Choroid plexus epithelial cell (primary cell): ENCODE results near the gene ZNF487.
"Not testable (repeated sequence)": the region's sequence is repeated elsewhere in the genome, so short reads cannot be mapped to it uniquely, and the experiment has no call there.

Source experiments
- DNase-seq: peaks from one replicate; pipeline ENCODE4 v3.0.0-alpha.2; 2010; ENCODE audit warnings: low read depth
- H3K4me3 ChIP-seq: 2 replicates; pipeline ENCODE4 v1.5.1; 2011; ENCODE audit warnings: low read depth, mild to moderate bottlenecking, control low read depth, low read length, moderate library complexity
- TF ChIP-seq, protein P1 (sequence below): conservative IDR thresholded peaks from 2 replicates; pipeline ENCODE4 v1.5.1; 2011; ENCODE audit warnings: low read depth, mild to moderate bottlenecking, control low read depth, inconsistent platforms, low read length, moderate library complexity

The ZNF487 gene

GRCh38 chr10:43440463-43441134, 3.7 kb downstream of the ZNF487 start:
- TF ChIP-seq, protein P1, sequence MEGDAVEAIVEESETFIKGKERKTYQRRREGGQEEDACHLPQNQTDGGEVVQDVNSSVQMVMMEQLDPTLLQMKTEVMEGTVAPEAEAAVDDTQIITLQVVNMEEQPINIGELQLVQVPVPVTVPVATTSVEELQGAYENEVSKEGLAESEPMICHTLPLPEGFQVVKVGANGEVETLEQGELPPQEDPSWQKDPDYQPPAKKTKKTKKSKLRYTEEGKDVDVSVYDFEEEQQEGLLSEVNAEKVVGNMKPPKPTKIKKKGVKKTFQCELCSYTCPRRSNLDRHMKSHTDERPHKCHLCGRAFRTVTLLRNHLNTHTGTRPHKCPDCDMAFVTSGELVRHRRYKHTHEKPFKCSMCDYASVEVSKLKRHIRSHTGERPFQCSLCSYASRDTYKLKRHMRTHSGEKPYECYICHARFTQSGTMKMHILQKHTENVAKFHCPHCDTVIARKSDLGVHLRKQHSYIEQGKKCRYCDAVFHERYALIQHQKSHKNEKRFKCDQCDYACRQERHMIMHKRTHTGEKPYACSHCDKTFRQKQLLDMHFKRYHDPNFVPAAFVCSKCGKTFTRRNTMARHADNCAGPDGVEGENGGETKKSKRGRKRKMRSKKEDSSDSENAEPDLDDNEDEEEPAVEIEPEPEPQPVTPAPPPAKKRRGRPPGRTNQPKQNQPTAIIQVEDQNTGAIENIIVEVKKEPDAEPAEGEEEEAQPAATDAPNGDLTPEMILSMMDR = no peak
- no peak overlapping the region for H3K4me3 ChIP-seq
- no peak for DNase-seq

DNA sequence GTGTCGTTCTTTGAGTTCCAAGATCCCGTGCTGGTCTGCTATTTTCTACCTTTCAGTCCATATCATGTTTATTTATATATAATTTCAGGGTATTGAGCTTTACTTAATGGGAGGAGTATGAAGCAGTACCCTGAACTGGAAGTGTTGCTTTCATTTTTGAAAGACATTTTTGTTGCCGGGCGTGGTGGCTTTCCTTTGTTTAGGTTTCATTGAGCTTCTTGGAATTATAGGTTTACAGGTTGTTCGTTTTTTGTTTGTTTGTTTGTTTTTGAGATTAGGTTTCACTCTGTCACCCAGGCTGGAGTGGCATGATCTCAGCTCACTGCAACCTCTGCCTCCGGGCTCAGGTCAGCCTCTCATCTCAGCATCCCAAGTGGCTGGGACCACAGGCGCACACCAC, 7.4 kb downstream of the ZNF487 start:
- DNase-seq = no peak
- H3K4me3 ChIP-seq = no peak overlapping the region
- TF ChIP-seq, protein P1 = no peak

GRCh38 chr10:43444897-43445466, 8.1 kb downstream of the ZNF487 start:
- no peak for DNase-seq
- TF ChIP-seq, protein P1 = no peak
- H3K4me3 ChIP-seq = no peak overlapping the region

- not testable (repeated sequence) for H3K4me3 ChIP-seq, DNase-seq
These were observed 9.5 kb downstream of the ZNF487 start for GRCh38 chr10:43446219-43447017.

DNA sequence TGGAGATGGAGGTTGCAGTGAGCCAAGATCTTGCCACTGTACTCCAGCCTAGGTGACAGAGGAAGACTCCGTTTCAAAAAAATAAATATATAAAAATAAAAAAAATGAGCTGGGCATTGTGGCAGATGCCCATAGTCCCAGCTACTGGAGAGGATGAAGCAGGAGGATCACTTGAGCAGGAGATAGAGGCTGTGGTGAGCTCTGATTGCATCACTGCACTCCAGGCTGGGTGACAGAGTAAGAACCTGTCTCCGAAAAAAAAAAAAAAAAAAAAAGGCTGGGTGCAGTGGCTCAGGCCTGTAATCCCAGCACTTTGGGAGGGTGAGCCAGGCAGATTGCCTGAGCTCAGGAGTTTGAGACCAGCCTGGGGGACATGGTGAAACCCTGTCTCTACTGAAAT, 11.8 kb downstream of the ZNF487 start:
- H3K4me3 ChIP-seq = no peak overlapping the region
- DNase-seq = no peak
- TF ChIP-seq, protein P1 = no peak

GRCh38 chr10:43452356-43452914, 15.5 kb downstream of the ZNF487 start:
- DNase-seq = no peak
- TF ChIP-seq, protein P1 = no peak
- no peak overlapping the region for H3K4me3 ChIP-seq

DNA sequence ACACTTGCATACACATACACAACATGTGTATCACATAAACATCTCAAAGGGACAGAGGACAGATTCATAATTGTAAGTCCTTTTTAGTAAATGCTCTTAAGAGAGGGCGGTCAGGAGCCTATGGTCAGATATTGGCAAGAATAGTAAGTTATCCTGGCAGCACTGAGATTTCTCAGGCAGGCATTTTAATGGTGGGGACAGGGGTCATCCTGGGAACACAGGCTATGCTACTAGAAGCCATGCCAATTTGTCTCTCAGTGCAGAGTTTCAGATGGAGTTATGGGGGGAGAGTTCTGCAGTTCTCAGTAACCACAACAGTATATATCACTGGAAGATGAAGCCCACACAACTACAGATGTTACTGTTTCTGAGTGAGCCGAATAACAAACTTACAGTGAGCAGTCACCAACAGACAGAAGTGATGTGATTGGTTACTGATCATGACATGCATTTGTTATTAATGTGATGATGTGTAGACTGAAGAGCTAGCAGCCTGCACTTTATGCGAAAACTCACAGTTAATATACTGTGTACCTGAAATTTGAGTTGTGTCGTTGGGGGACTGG, 16.4 kb downstream of the ZNF487 start:
- TF ChIP-seq, protein P1 = no peak
- no peak overlapping the region for H3K4me3 ChIP-seq
- no peak for DNase-seq

DNA sequence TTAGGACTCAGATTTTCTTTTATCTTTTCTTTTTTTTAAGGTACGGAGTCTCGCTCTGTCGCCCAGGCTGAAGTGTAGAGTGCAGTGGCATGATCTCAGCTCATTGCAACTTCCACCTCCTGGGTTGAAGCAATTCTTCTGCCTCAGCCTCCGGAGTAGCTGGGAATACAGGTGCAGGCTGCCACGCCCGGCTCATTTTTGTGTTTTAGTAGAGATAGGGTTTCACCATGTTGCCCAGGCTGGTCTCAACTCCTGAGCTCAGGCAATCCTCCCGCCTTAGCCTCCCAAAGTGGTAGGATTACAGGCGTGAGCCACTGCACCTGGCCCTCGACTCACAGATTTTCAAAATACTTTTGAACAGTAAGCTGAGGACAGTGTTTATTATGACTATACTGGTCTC, 17.1 kb downstream of the ZNF487 start:
- DNase-seq, H3K4me3 ChIP-seq: not testable (repeated sequence)

- H3K4me3 ChIP-seq, DNase-seq: not testable (repeated sequence)
These were observed 19.6 kb downstream of the ZNF487 start for GRCh38 chr10:43456561-43456960.
